Measurements from ENCODE around the gene ITGB7. TPM values are rescaled to one million over a fixed set of nuclear protein-coding genes. Genes with fewer than 3 reads are reported as not detected.

The ITGB7 gene
- total RNA-seq, 1 experiment from 2014 or later: 0.90 TPM

DNA sequence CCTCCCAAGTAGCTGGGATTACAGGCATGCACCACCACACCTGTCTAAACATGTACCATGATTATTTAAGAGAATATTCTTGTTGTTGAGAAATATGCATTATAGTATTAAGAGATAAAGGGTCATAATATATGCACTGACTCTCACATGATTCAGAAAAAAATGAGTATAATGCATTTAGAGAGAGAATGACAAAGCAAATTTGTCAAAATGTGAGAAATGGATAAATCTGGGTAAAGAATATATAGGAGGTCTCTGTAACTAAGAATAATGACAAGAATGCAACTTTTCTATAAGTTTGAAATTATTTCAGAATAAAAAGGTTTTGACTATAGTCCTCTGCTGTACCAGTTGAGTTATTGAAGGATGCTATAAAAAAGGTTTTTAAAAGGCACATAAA, 54.7 kb downstream of the ITGB7 start:
- peaks cover 41% of the 10 kb centered on the region for H3K27me3 Mint-ChIP-seq (ENCODE audit: low read depth)
- H3K27ac Mint-ChIP-seq: no peak overlapping the region
- no peak overlapping the region for H3K4me3 Mint-ChIP-seq
- no peaks in the 10 kb centered on the region for H3K9me3 Mint-ChIP-seq
- no peak for TF ChIP-seq ZNF121 (CRISPR knock-in tag; IDR thresholded peaks at IDR 0.05)
- TF ChIP-seq, protein P1, sequence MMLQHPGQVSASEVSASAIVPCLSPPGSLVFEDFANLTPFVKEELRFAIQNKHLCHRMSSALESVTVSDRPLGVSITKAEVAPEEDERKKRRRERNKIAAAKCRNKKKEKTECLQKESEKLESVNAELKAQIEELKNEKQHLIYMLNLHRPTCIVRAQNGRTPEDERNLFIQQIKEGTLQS (CRISPR knock-in tag; conservative IDR thresholded peaks at IDR 0.05): no peak
- no peak for TF ChIP-seq ZNF512 (CRISPR knock-in tag; IDR thresholded peaks at IDR 0.05; ENCODE audit: borderline replicate concordance)
- TF ChIP-seq FOXP1 (CRISPR knock-in tag; IDR thresholded peaks at IDR 0.05; ENCODE audit: borderline replicate concordance): no peak
- TF ChIP-seq FOXJ3 (CRISPR knock-in tag; IDR thresholded peaks at IDR 0.05; ENCODE audit: borderline replicate concordance): no peak
- TF ChIP-seq, protein P2, sequence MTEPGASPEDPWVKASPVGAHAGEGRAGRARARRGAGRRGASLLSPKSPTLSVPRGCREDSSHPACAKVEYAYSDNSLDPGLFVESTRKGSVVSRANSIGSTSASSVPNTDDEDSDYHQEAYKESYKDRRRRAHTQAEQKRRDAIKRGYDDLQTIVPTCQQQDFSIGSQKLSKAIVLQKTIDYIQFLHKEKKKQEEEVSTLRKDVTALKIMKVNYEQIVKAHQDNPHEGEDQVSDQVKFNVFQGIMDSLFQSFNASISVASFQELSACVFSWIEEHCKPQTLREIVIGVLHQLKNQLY (CRISPR knock-in tag; IDR thresholded peaks at IDR 0.05): no peak
- no peak for TF ChIP-seq ZNF281 (CRISPR knock-in tag; IDR thresholded peaks at IDR 0.05)
- CTCF ChIA-PET: interaction anchor here (1.2 to 1.6 kb wide), 2 partner anchors 8 to 169 kb away, joined by 3 read pairs; partner anchors contain the start of gene AAAS
- ATAC-seq: no peak
- H3K4me1 Mint-ChIP-seq: peaks cover 3% of the 10 kb centered on the region; the same call in 1 of the 2 replicates
- no peaks in the 10 kb centered on the region for H3K36me3 Mint-ChIP-seq
- POLR2A ChIA-PET: no interaction called here
- DNase-seq (ENCODE audit: low spot score): no peak

- ATAC-seq (no peak), DNase-seq (ENCODE audit: low spot score) (no peak)
- Mint-ChIP-seq H3K9me3 (no peaks in the 10 kb centered on the region), H3K4me1 (peaks cover 3% of the 10 kb centered on the region; the same call in 1 of the 2 replicates), H3K27me3 (ENCODE audit: low read depth) (peaks cover 43% of the 10 kb centered on the region), H3K27ac (no peak overlapping the region), H3K36me3 (no peaks in the 10 kb centered on the region), H3K4me3 (no peak overlapping the region)
- ChIA-PET POLR2A (no interaction called here), CTCF (interaction anchor here (1.2 to 1.6 kb wide), 5 partner anchors 8 to 171 kb away, joined by 3 to 6 read pairs (median 3); partner anchors contain the start of gene AAAS)
- no peak for TF ChIP-seq CREM (CRISPR knock-in tag; IDR thresholded peaks at IDR 0.05)
- TF ChIP-seq, protein P2 (CRISPR knock-in tag; IDR thresholded peaks at IDR 0.05): no peak
- TF ChIP-seq GRHL2 (CRISPR knock-in tag; IDR thresholded peaks at IDR 0.05; ENCODE audit: insufficient replicate concordance, severe bottlenecking): no peak
- TF ChIP-seq, protein P3, sequence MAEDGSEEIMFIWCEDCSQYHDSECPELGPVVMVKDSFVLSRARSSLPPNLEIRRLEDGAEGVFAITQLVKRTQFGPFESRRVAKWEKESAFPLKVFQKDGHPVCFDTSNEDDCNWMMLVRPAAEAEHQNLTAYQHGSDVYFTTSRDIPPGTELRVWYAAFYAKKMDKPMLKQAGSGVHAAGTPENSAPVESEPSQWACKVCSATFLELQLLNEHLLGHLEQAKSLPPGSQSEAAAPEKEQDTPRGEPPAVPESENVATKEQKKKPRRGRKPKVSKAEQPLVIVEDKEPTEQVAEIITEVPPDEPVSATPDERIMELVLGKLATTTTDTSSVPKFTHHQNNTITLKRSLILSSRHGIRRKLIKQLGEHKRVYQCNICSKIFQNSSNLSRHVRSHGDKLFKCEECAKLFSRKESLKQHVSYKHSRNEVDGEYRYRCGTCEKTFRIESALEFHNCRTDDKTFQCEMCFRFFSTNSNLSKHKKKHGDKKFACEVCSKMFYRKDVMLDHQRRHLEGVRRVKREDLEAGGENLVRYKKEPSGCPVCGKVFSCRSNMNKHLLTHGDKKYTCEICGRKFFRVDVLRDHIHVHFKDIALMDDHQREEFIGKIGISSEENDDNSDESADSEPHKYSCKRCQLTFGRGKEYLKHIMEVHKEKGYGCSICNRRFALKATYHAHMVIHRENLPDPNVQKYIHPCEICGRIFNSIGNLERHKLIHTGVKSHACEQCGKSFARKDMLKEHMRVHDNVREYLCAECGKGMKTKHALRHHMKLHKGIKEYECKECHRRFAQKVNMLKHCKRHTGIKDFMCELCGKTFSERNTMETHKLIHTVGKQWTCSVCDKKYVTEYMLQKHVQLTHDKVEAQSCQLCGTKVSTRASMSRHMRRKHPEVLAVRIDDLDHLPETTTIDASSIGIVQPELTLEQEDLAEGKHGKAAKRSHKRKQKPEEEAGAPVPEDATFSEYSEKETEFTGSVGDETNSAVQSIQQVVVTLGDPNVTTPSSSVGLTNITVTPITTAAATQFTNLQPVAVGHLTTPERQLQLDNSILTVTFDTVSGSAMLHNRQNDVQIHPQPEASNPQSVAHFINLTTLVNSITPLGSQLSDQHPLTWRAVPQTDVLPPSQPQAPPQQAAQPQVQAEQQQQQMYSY (CRISPR knock-in tag; IDR thresholded peaks at IDR 0.05): no peak
- TF ChIP-seq FOXJ3 (CRISPR knock-in tag; IDR thresholded peaks at IDR 0.05; ENCODE audit: borderline replicate concordance): no peak
- TF ChIP-seq ZNF396 (CRISPR knock-in tag; IDR thresholded peaks at IDR 0.05; ENCODE audit: borderline replicate concordance): no peak
- TF ChIP-seq, protein P4, sequence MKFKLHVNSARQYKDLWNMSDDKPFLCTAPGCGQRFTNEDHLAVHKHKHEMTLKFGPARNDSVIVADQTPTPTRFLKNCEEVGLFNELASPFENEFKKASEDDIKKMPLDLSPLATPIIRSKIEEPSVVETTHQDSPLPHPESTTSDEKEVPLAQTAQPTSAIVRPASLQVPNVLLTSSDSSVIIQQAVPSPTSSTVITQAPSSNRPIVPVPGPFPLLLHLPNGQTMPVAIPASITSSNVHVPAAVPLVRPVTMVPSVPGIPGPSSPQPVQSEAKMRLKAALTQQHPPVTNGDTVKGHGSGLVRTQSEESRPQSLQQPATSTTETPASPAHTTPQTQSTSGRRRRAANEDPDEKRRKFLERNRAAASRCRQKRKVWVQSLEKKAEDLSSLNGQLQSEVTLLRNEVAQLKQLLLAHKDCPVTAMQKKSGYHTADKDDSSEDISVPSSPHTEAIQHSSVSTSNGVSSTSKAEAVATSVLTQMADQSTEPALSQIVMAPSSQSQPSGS (CRISPR knock-in tag; IDR thresholded peaks at IDR 0.05; ENCODE audit: borderline replicate concordance, low read depth): no peak
- TF ChIP-seq ZNF317 (CRISPR knock-in tag; IDR thresholded peaks at IDR 0.05; ENCODE audit: borderline replicate concordance, low read depth): no peak
- TF ChIP-seq CREB1 (CRISPR knock-in tag; IDR thresholded peaks at IDR 0.05): no peak
- no peak for TF ChIP-seq ARID4B (CRISPR knock-in tag; IDR thresholded peaks at IDR 0.05; ENCODE audit: borderline replicate concordance)
- TF ChIP-seq, protein P1 (CRISPR knock-in tag; conservative IDR thresholded peaks at IDR 0.05): no peak
These were observed 56.0 kb downstream of the ITGB7 start for GRCh38 chr12:53151039-53151438.

All from WTC11 (cell line).